H1 (cell line): ENCODE results near the gene TTLL9. TPM values are rescaled to one million over a fixed set of nuclear protein-coding genes. Genes with fewer than 3 reads are reported as not detected.

ENCODE experiments used
- CTCF ChIA-PET: fragments of 300-600 bp; sonication (Branson Sonifier 250); formaldehyde crosslinking; loops from one replicate; lab custom pipeline; 2021; ENCODE audit not compliant: partially characterized antibody; lab: Charles Lee
- POLR2A ChIA-PET: fragments of 300-600 bp; sonication (Branson Sonifier 250); formaldehyde crosslinking; loops from one replicate; lab custom pipeline; 2021; ENCODE audit warnings: inconsistent platforms; ENCODE audit not compliant: partially characterized antibody; lab: Charles Lee
- DNase-seq, 2 experiments: peaks; one replicate each; pipeline versions ENCODE4 v3.0.0 to v3.0.0-alpha.2; 2010 to 2022; ENCODE audit warnings: low spot score in 2 of 2, low read depth in 1 of 2, mixed read lengths in 1 of 2
- FAIRE-seq: peaks from 2 replicates; lab custom pipeline; 2011; peaks lifted over from hg19 to GRCh38; lab: Jason Lieb, UNC
- H2AFZ ChIP-seq: 2 replicates; pipeline ENCODE4 v1.8.1; 2012; ENCODE audit warnings: low read length, inconsistent platforms
- H2AK5ac ChIP-seq: 2 replicates; pipeline ENCODE4 v1.6.1; 2013; ENCODE audit warnings: low read depth, low read length
- H2BK120ac ChIP-seq: replicated peaks from 2 replicates; pipeline ENCODE3; 2013; ENCODE audit warnings: low read depth, low read length, inconsistent platforms
- H2BK12ac ChIP-seq: 2 replicates; pipeline ENCODE4 v1.6.1; 2013; ENCODE audit warnings: low read depth, low read length
- H2BK15ac ChIP-seq: 2 replicates; pipeline ENCODE4 v1.6.1; 2013; ENCODE audit warnings: low read length
- H2BK20ac ChIP-seq: 2 replicates; pipeline ENCODE4 v1.6.1; 2013; ENCODE audit warnings: low read length
- H2BK5ac ChIP-seq: 2 replicates; pipeline ENCODE4 v1.6.1; 2013; ENCODE audit warnings: low read depth, low read length
- H3K14ac ChIP-seq: 2 replicates; pipeline ENCODE4 v1.6.1; 2013; ENCODE audit warnings: inconsistent platforms; ENCODE audit not compliant: insufficient read length
- H3K18ac ChIP-seq: 2 replicates; pipeline ENCODE4 v1.6.1; 2013; ENCODE audit warnings: low read length; ENCODE audit errors: extremely low read depth
- H3K23ac ChIP-seq: 2 replicates; pipeline ENCODE4 v1.6.1; 2013; ENCODE audit warnings: inconsistent platforms; ENCODE audit not compliant: insufficient read length
- H3K23me2 ChIP-seq: 2 replicates; pipeline ENCODE4 v1.6.1; 2013; ENCODE audit warnings: low read depth, low read length
- H3K27ac ChIP-seq: 2 replicates; pipeline ENCODE4 v1.6.1; 2011; ENCODE audit warnings: low read depth, low read length, inconsistent platforms
- H3K27me3 ChIP-seq, 4 experiments: replicated peaks in 1 of 4; 1 replicate in 1 of 4; 2 replicates in 3 of 4; pipeline versions ENCODE4 v1.6.1 to v1.8.1; 2011 to 2013; ENCODE audit warnings: low read length in 3 of 4, mild to moderate bottlenecking in 3 of 4, inconsistent platforms in 2 of 4, mixed read lengths in 2 of 4, moderate library complexity in 1 of 4; ENCODE audit not compliant: control insufficient read depth in 3 of 4, insufficient read depth in 3 of 4; ENCODE audit errors: extremely low read depth in 1 of 4
- H3K36me3 ChIP-seq, 4 experiments: 2 replicates each; pipeline versions ENCODE4 v1.6.1 to v1.8.1; 2011 to 2013; ENCODE audit warnings: mild to moderate bottlenecking in 4 of 4, low read length in 3 of 4, moderate library complexity in 2 of 4, control low read depth in 1 of 4, inconsistent platforms in 1 of 4; ENCODE audit not compliant: insufficient read depth in 4 of 4, control insufficient read depth in 2 of 4
- H3K4ac ChIP-seq: replicated peaks from 2 replicates; pipeline ENCODE3; 2013; ENCODE audit warnings: low read length, low read depth, mixed read lengths, inconsistent platforms; ENCODE audit not compliant: insufficient read length
- H3K4me1 ChIP-seq, 4 experiments: replicated peaks in 1 of 4; 1 replicate in 1 of 4; 2 replicates in 3 of 4; pipeline versions ENCODE4 v1.6.1 to v1.8.1; 2011 to 2013; ENCODE audit warnings: low read length in 3 of 4, inconsistent platforms in 2 of 4, mixed read lengths in 1 of 4; ENCODE audit not compliant: insufficient read depth in 4 of 4, control insufficient read depth in 3 of 4
- H3K4me2 ChIP-seq, 2 experiments: 2 replicates each; pipeline versions ENCODE4 v1.6.1 to v1.8.1; 2011 to 2013; ENCODE audit warnings: low read depth in 2 of 2, low read length in 2 of 2, control low read depth in 1 of 2, inconsistent platforms in 1 of 2, mild to moderate bottlenecking in 1 of 2; ENCODE audit not compliant: insufficient read depth in 1 of 2
- H3K4me3 ChIP-seq, 4 experiments: fragments of 200-600, 300-600 bp in 1 of 4; sonication (generic), shearing (Covaris generic), sonication (Bioruptor Twin) in 1 of 4; 2 replicates each; pipeline versions ENCODE4 v1.5.1 to v1.8.1; 2011 to 2016; ENCODE audit warnings: low read length in 4 of 4, low read depth in 3 of 4, control low read depth in 2 of 4, inconsistent platforms in 2 of 4, mild to moderate bottlenecking in 2 of 4, mixed read lengths in 1 of 4, moderate library complexity in 1 of 4; ENCODE audit not compliant: insufficient read depth in 2 of 4; ENCODE audit errors: extremely low read depth in 1 of 4
- H3K56ac ChIP-seq: replicated peaks from 2 replicates; pipeline ENCODE3; 2013; ENCODE audit warnings: low read depth, mild to moderate bottlenecking, mixed read lengths, low read length, inconsistent platforms; ENCODE audit not compliant: insufficient read length
- H3K79me1 ChIP-seq: 2 replicates; pipeline ENCODE4 v1.6.1; 2013; ENCODE audit warnings: low read depth, low read length, control low read depth
- H3K79me2 ChIP-seq, 2 experiments: 2 replicates each; pipeline versions ENCODE4 v1.6.1 to v1.8.1; 2012 to 2013; ENCODE audit warnings: low read length in 2 of 2, mild to moderate bottlenecking in 2 of 2, inconsistent platforms in 1 of 2; ENCODE audit not compliant: insufficient read depth in 2 of 2, control insufficient read depth in 1 of 2
- H3K9ac ChIP-seq, 4 experiments: replicated peaks in 1 of 4; 1 replicate in 1 of 4; 2 replicates in 3 of 4; pipeline versions ENCODE4 v1.6.1 to v1.8.1; 2011 to 2013; ENCODE audit warnings: low read depth in 3 of 4, low read length in 3 of 4, control low read depth in 2 of 4, mild to moderate bottlenecking in 2 of 4, moderate library complexity in 2 of 4, inconsistent platforms in 1 of 4; ENCODE audit errors: extremely low read depth in 1 of 4
- H3K9me3 ChIP-seq, 2 experiments: 2 replicates each; pipeline versions ENCODE4 v1.6.1 to v1.8.1; 2012 to 2013; ENCODE audit warnings: mild to moderate bottlenecking in 2 of 2, moderate library complexity in 2 of 2, control low read depth in 1 of 2, inconsistent platforms in 1 of 2, low read depth in 1 of 2, low read length in 1 of 2, mixed read lengths in 1 of 2; ENCODE audit not compliant: insufficient read depth in 2 of 2
- H4K20me1 ChIP-seq, 2 experiments: replicated peaks in 1 of 2; 2 replicates each; pipeline versions ENCODE3 to v1.8.1; 2011 to 2013; ENCODE audit warnings: inconsistent platforms in 2 of 2, low read length in 2 of 2, mild to moderate bottlenecking in 1 of 2; ENCODE audit not compliant: insufficient read depth in 2 of 2, control insufficient read depth in 1 of 2
- H4K5ac ChIP-seq: 2 replicates; pipeline ENCODE4 v1.6.1; 2013; ENCODE audit warnings: low read length, low read depth, mixed read lengths, inconsistent platforms; ENCODE audit not compliant: insufficient read length
- H4K8ac ChIP-seq: 2 replicates; pipeline ENCODE4 v1.8.0; 2013; ENCODE audit warnings: mild to moderate bottlenecking, moderate library complexity, low read length, inconsistent platforms; ENCODE audit not compliant: insufficient read depth; ENCODE audit errors: extremely low read depth
- H4K91ac ChIP-seq: replicated peaks from 2 replicates; pipeline ENCODE3; 2013; ENCODE audit warnings: low read length, mixed read lengths, inconsistent platforms; ENCODE audit not compliant: insufficient read length
- ATF3 ChIP-seq: IDR thresholded peaks from 2 replicates; pipeline ENCODE4 v1.6.1; 2011; ENCODE audit warnings: low read depth, mild to moderate bottlenecking, low read length; ENCODE audit not compliant: insufficient read depth
- BCL11A ChIP-seq, 2 experiments: IDR thresholded peaks; one replicate each; pipeline ENCODE4 v1.6.1; 2011; ENCODE audit warnings: low read depth in 2 of 2, low read length in 2 of 2, mild to moderate bottlenecking in 2 of 2
- WGBS, 2 experiments: shearing (Covaris generic) in 1 of 2; methylation state at CpG; one replicate each; pipeline versions ENCODE4 v1.1.6 to v1.1.7; 2013 to 2015; ENCODE audit warnings: low lambda C conversion rate in 2 of 2, mixed read lengths in 2 of 2, inconsistent platforms in 1 of 2, low coverage in 1 of 2, missing lambda C conversion rate in 1 of 2; ENCODE audit not compliant: insufficient replicate concordance in 2 of 2, insufficient coverage in 1 of 2, insufficient read length in 1 of 2; ENCODE audit errors: extremely low coverage in 1 of 2, missing lambda C conversion rate in 1 of 2; 5-methylcytosine and 5-hydroxymethylcytosine counted together
- polyA plus RNA-seq, 7 experiments: library from polyadenylated mRNA; depleted of rRNA in 3 of 7; stranded (reverse) in 5 of 7; unstranded in 2 of 7; fragments of >200 nt in 5 of 7; fragments of 200-250 nt in 2 of 7; gene quantifications; 1 replicate in 5 of 7; 2 replicates in 1 of 7; 4 replicates in 1 of 7; pipeline versions ENCODE4 v1.2.1 to v1.2.3, GENCODE V29; 2011 to 2013; ENCODE audit warnings: missing spikeins in 2 of 7, mixed read lengths in 2 of 7
- total RNA-seq: library from RNA; stranded (reverse); fragmentation: NEBNext Ultra II Directional; extraction: Animal tissue kit (Norgen Biotek cat#: 25700); gene quantifications from 2 replicates; pipeline ENCODE4 v1.2.1, GENCODE V29; 2021

TTLL9 gene
- total and polyA plus RNA-seq, 2 of the 8 experiments (the other 6 are each of a cell fraction or from before 2014, with no cell fraction given) = 0.06 TPM; not detected in 1

GRCh38 chr20:31934491-31934890, 64.1 kb downstream of the TTLL9 start:
- H3K23me2 ChIP-seq = no peaks in the 10 kb centered on the region
- 90% methylated on average over 14 of the region's 14 CpGs; no CpG with 5 or more reads in 1 of the 2 experiments for WGBS, 2 experiments
- H3K56ac ChIP-seq = no peak overlapping the region
- peaks cover 0 to 8% (median 4%) of the 10 kb centered on the region in 4 experiments; a peak in 6 of 7 replicates for H3K4me1 ChIP-seq
- no peak overlapping the region for H4K91ac ChIP-seq
- no peak overlapping the region for H3K4me3 ChIP-seq
- no peak overlapping the region for H4K8ac ChIP-seq
- no peaks in the 10 kb centered on the region for H3K9me3 ChIP-seq
- H3K14ac ChIP-seq = no peak overlapping the region
- TF ChIP-seq BCL11A (IDR thresholded peaks at IDR 0.05; ENCODE audit: low read depth in 2 of 2, low read length in 2 of 2) (no peak), ATF3 (no peak)
- H3K79me2 ChIP-seq = no peaks in the 10 kb centered on the region
- H2AK5ac ChIP-seq = no peak overlapping the region
- no peak overlapping the region for H3K4ac ChIP-seq
- FAIRE-seq (no peak), DNase-seq (no peak)
- ChIA-PET CTCF (interaction anchor here (0.8 to 6.5 kb wide), 23 partner anchors 10 to 96 kb away, joined by 3 to 71 read pairs (median 6); partner anchors contain the start of genes FOXS1 and PDRG1), POLR2A (no interaction called here)
- H4K20me1 ChIP-seq = no peaks in the 10 kb centered on the region
- H2BK15ac ChIP-seq = no peak overlapping the region; the same call in 1 of the 2 replicates
- no peak overlapping the region for H2BK120ac ChIP-seq
- H3K27me3 ChIP-seq = peaks cover 2 to 12% (median 6%) of the 10 kb centered on the region in 4 experiments; a peak in 4 of 7 replicates
- H4K5ac ChIP-seq = no peak overlapping the region
- no peak overlapping the region for H2BK20ac ChIP-seq
- no peak overlapping the region for H3K23ac ChIP-seq
- H3K4me2 ChIP-seq = no peak overlapping the region
- H3K18ac ChIP-seq = no peak overlapping the region
- no peak overlapping the region for H3K9ac ChIP-seq
- H2BK12ac ChIP-seq = peak overlapping the region; percentile 68; the same call in 1 of the 2 replicates
- H2AFZ ChIP-seq = no peak overlapping the region
- H3K79me1 ChIP-seq = no peaks in the 10 kb centered on the region
- no peak overlapping the region for H2BK5ac ChIP-seq
- H3K36me3 ChIP-seq = no peaks in the 10 kb centered on the region
- H3K27ac ChIP-seq = no peak overlapping the region
